HEK293 (cell line): Measurements from ENCODE around the gene PTGES3L.

ENCODE experiments used
- CTCF ChIA-PET: fragments of 350-600 bp; formaldehyde crosslinking; extraction: SDS; loops from one replicate; lab custom pipeline; 2021; ENCODE audit warnings: antibody characterized with exemption; lab: Yijun Ruan, JAX
- POLR2A ChIA-PET: fragments of 300-600 bp; formaldehyde crosslinking; extraction: SDS; loops from one replicate; lab custom pipeline; 2020; ENCODE audit warnings: antibody characterized with exemption, inconsistent platforms; lab: Yijun Ruan, JAX
- H3K27ac ChIP-seq: fragments of 200-500 bp; sonication (Bioruptor generic); 2 replicates; pipeline ENCODE4 v1.5.1; 2014; ENCODE audit warnings: low read depth, low read length, control low read depth, inconsistent platforms; ENCODE audit errors: extremely low read depth
- H3K36me3 ChIP-seq, 2 experiments: fragments of 200-500 bp in 1 of 2; sonication (Bioruptor generic) in 1 of 2; 1 replicate in 1 of 2; 2 replicates in 1 of 2; pipeline ENCODE4 v1.5.1; 2014 to 2017; ENCODE audit warnings: inconsistent platforms in 2 of 2, low read length in 2 of 2; ENCODE audit not compliant: control insufficient read depth in 2 of 2, insufficient read depth in 1 of 2
- H3K4me1 ChIP-seq: fragments of 200-500 bp; sonication (Bioruptor generic); 2 replicates; pipeline ENCODE4 v1.5.1; 2014; ENCODE audit warnings: mild to moderate bottlenecking, low read length, inconsistent platforms; ENCODE audit not compliant: control insufficient read depth, insufficient read depth
- H3K4me3 ChIP-seq: 2 replicates; pipeline ENCODE4 v1.5.1; 2011; ENCODE audit warnings: low read depth, mild to moderate bottlenecking, control low read depth, low read length, moderate library complexity
- H3K9me3 ChIP-seq: fragments of 200-500 bp; sonication (Bioruptor generic); 2 replicates; pipeline ENCODE4 v1.5.1; 2014; ENCODE audit warnings: low read depth, low read length, inconsistent platforms; ENCODE audit not compliant: control insufficient read depth, insufficient read depth
- GLI4 ChIP-seq: fragments of 450-650 bp; formaldehyde crosslinking; IDR thresholded peaks from 2 replicates; pipeline ENCODE4 v1.5.1; 2016; ENCODE audit warnings: missing biosample characterization, missing genetic modification characterization
- IKZF3 ChIP-seq: fragments of 450-650 bp; IDR thresholded peaks from 2 replicates; pipeline ENCODE4 v1.5.0; 2018; ENCODE audit warnings: missing biosample characterization, mild to moderate bottlenecking, missing genetic modification characterization, moderate library complexity
- MYNN ChIP-seq: fragments of 450-650 bp; formaldehyde crosslinking; IDR thresholded peaks from 2 replicates; pipeline ENCODE4 v1.5.1; 2016; ENCODE audit warnings: missing biosample characterization, missing genetic modification characterization, borderline replicate concordance
- SCRT2 ChIP-seq: fragments of 450-650 bp; formaldehyde crosslinking; IDR thresholded peaks from 2 replicates; pipeline ENCODE4 v1.5.1; 2016; ENCODE audit warnings: missing biosample characterization, missing genetic modification characterization
- ZNF133 ChIP-seq: fragments of 450-650 bp; formaldehyde crosslinking; IDR thresholded peaks from 2 replicates; pipeline ENCODE4 v1.5.1; 2016; ENCODE audit warnings: missing biosample characterization, missing genetic modification characterization
- ZNF211 ChIP-seq: fragments of 450-650 bp; formaldehyde crosslinking; IDR thresholded peaks from 2 replicates; pipeline ENCODE4 v1.5.1; 2016; ENCODE audit warnings: low read depth, missing biosample characterization, missing genetic modification characterization
- ZNF239 ChIP-seq: fragments of 450-650 bp; formaldehyde crosslinking; IDR thresholded peaks from 2 replicates; pipeline ENCODE4 v1.5.1; 2016; ENCODE audit warnings: missing biosample characterization, missing genetic modification characterization
- ZNF585B ChIP-seq: fragments of 450-650 bp; formaldehyde crosslinking; IDR thresholded peaks from 2 replicates; pipeline ENCODE4 v1.5.1; 2016; ENCODE audit warnings: missing biosample characterization, missing genetic modification characterization
- ZNF610 ChIP-seq: fragments of 450-650 bp; formaldehyde crosslinking; IDR thresholded peaks from 2 replicates; pipeline ENCODE4 v1.5.1; 2016; ENCODE audit warnings: missing biosample characterization, missing genetic modification characterization, borderline replicate concordance
- ZNF626 ChIP-seq: fragments of 450-650 bp; sonication (Bioruptor Pico); formaldehyde crosslinking; IDR thresholded peaks from 2 replicates; pipeline ENCODE4 v1.5.1; 2018; ENCODE audit warnings: missing biosample characterization, missing genetic modification characterization, inconsistent platforms
- ZXDB ChIP-seq: fragments of 450-650 bp; formaldehyde crosslinking; IDR thresholded peaks from 2 replicates; pipeline ENCODE4 v1.5.1; 2016; ENCODE audit warnings: missing biosample characterization, missing genetic modification characterization
- TF ChIP-seq, protein P1 (sequence below): fragments of 450-650 bp; formaldehyde crosslinking; IDR thresholded peaks from 2 replicates; pipeline ENCODE4 v1.5.1; 2017; ENCODE audit warnings: missing biosample characterization, missing genetic modification characterization
- TF ChIP-seq, protein P2 (sequence below): fragments of 450-650 bp; formaldehyde crosslinking; IDR thresholded peaks from 2 replicates; pipeline ENCODE4 v1.5.1; 2016; ENCODE audit warnings: missing biosample characterization, missing genetic modification characterization, borderline replicate concordance
- TF ChIP-seq, protein P3 (sequence below): fragments of 450-650 bp; formaldehyde crosslinking; IDR thresholded peaks from 2 replicates; pipeline ENCODE4; 2016; ENCODE audit warnings: missing biosample characterization, missing genetic modification characterization
- TF ChIP-seq, protein P4 (sequence below): sonication (generic); formaldehyde crosslinking; IDR thresholded peaks from 2 replicates; pipeline ENCODE4 v1.8.1; 2022; ENCODE audit warnings: mild to moderate bottlenecking, moderate library complexity, missing genetic modification reagents

Gene PTGES3L

DNA sequence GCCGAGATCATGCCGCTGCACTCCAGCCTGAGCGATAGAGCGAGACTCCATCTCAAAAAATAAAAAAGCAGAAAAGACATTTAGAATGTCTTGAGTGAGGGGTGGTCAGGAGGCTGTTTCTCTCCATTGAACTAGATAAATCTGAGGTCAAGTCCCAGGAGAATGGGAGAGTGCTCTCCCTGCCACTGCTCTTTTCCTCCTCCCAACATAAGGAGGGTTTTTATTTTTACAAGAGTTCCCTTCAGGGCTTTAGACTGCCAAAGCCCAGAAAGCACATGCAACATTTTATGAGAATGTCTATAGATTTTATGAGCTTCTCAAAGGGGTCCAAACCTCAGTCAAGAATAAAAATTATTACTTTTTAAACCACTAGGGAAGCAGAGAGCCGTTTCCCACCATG lies 46.7 kb upstream of the PTGES3L start (continued):
- TF ChIP-seq, protein P1, sequence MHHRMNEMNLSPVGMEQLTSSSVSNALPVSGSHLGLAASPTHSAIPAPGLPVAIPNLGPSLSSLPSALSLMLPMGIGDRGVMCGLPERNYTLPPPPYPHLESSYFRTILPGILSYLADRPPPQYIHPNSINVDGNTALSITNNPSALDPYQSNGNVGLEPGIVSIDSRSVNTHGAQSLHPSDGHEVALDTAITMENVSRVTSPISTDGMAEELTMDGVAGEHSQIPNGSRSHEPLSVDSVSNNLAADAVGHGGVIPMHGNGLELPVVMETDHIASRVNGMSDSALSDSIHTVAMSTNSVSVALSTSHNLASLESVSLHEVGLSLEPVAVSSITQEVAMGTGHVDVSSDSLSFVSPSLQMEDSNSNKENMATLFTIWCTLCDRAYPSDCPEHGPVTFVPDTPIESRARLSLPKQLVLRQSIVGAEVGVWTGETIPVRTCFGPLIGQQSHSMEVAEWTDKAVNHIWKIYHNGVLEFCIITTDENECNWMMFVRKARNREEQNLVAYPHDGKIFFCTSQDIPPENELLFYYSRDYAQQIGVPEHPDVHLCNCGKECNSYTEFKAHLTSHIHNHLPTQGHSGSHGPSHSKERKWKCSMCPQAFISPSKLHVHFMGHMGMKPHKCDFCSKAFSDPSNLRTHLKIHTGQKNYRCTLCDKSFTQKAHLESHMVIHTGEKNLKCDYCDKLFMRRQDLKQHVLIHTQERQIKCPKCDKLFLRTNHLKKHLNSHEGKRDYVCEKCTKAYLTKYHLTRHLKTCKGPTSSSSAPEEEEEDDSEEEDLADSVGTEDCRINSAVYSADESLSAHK (tag by site-specific recombination), result peak; percentile 43; the same call in 1 of the 2 replicates
- TF ChIP-seq ZNF211 (no peak), ZNF626 (tag by site-specific recombination) (no peak), ZXDB (no peak), GLI4 (tag by site-specific recombination) (no peak), ZNF610 (no peak), ZNF239 (no peak), ZNF133 (no peak), IKZF3 (tag by site-specific recombination) (0 out of 2 replicates have a peak, but pooled peaks have one; percentile 26), ZNF585B (tag by site-specific recombination) (no peak)
- TF ChIP-seq, protein P2, sequence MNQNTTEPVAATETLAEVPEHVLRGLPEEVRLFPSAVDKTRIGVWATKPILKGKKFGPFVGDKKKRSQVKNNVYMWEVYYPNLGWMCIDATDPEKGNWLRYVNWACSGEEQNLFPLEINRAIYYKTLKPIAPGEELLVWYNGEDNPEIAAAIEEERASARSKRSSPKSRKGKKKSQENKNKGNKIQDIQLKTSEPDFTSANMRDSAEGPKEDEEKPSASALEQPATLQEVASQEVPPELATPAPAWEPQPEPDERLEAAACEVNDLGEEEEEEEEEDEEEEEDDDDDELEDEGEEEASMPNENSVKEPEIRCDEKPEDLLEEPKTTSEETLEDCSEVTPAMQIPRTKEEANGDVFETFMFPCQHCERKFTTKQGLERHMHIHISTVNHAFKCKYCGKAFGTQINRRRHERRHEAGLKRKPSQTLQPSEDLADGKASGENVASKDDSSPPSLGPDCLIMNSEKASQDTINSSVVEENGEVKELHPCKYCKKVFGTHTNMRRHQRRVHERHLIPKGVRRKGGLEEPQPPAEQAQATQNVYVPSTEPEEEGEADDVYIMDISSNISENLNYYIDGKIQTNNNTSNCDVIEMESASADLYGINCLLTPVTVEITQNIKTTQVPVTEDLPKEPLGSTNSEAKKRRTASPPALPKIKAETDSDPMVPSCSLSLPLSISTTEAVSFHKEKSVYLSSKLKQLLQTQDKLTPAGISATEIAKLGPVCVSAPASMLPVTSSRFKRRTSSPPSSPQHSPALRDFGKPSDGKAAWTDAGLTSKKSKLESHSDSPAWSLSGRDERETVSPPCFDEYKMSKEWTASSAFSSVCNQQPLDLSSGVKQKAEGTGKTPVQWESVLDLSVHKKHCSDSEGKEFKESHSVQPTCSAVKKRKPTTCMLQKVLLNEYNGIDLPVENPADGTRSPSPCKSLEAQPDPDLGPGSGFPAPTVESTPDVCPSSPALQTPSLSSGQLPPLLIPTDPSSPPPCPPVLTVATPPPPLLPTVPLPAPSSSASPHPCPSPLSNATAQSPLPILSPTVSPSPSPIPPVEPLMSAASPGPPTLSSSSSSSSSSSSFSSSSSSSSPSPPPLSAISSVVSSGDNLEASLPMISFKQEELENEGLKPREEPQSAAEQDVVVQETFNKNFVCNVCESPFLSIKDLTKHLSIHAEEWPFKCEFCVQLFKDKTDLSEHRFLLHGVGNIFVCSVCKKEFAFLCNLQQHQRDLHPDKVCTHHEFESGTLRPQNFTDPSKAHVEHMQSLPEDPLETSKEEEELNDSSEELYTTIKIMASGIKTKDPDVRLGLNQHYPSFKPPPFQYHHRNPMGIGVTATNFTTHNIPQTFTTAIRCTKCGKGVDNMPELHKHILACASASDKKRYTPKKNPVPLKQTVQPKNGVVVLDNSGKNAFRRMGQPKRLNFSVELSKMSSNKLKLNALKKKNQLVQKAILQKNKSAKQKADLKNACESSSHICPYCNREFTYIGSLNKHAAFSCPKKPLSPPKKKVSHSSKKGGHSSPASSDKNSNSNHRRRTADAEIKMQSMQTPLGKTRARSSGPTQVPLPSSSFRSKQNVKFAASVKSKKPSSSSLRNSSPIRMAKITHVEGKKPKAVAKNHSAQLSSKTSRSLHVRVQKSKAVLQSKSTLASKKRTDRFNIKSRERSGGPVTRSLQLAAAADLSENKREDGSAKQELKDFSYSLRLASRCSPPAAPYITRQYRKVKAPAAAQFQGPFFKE (tag by site-specific recombination), result no peak
- TF ChIP-seq, protein P3, sequence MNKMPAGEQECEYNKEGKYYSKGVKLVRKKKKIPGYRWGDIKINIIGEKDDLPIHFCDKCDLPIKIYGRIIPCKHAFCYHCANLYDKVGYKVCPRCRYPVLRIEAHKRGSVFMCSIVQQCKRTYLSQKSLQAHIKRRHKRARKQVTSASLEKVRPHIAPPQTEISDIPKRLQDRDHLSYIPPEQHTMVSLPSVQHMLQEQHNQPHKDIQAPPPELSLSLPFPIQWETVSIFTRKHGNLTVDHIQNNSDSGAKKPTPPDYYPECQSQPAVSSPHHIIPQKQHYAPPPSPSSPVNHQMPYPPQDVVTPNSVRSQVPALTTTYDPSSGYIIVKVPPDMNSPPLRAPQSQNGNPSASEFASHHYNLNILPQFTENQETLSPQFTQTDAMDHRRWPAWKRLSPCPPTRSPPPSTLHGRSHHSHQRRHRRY (tag by site-specific recombination), result no peak
- TF ChIP-seq, protein P4, sequence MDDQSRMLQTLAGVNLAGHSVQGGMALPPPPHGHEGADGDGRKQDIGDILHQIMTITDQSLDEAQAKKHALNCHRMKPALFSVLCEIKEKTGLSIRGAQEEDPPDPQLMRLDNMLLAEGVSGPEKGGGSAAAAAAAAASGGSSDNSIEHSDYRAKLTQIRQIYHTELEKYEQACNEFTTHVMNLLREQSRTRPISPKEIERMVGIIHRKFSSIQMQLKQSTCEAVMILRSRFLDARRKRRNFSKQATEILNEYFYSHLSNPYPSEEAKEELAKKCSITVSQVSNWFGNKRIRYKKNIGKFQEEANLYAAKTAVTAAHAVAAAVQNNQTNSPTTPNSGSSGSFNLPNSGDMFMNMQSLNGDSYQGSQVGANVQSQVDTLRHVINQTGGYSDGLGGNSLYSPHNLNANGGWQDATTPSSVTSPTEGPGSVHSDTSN (CRISPR knock-in tag), result no peak

DNA sequence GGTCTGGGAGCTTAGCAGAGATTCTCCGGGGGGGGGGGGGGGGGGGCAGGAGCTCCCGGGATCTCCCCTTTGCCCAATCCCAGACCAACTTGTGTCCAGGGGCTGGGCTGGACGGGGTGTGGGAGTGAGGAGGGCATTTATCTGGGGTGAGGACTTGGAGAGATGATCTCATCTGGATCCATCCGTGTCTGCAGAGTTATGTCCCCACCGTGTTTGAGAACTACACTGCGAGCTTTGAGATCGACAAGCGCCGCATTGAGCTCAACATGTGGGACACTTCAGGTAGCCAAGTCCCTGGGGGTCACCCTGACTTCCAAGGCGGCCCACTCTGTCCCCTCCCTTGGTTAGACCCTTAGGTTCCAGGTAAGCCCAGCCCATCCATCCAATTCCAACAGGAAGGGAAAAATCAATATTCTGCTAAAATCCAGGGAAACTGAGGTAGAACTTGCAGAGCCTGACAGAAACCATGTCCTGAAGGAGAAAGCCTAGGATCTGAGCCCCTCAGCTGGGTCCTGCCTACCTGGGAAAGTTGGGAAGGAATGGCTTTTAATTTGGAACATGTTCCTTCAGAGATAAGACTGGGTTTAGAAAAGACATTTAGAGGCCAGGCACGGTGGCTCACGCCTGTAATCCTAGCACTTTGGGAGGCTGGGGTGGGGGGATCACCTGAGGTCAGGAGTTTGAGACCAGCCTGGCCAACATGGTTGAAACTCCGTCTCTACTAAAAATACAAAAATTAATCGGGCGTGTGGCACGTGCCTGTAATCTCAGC lies 46.1 kb upstream of the PTGES3L start:
- H3K27ac ChIP-seq, result peak overlapping the region; percentile 22; the same call in 1 of the 2 replicates
- CTCF ChIA-PET, result no interaction called here
- TF ChIP-seq MYNN (tag by site-specific recombination) (peak; percentile 93), ZNF626 (tag by site-specific recombination) (no peak), IKZF3 (tag by site-specific recombination) (0 out of 2 replicates have a peak, but pooled peaks have one; percentile 4), SCRT2 (tag by site-specific recombination) (peak; percentile 49; the same call in 1 of the 2 replicates)
- TF ChIP-seq, all 188 proteins: peak for 3
- no peaks in the 10 kb centered on the region for H3K9me3 ChIP-seq
- no peak overlapping the region for H3K4me3 ChIP-seq
- POLR2A ChIA-PET, result interaction anchor here (0.6 to 1.0 kb wide), 4 partner anchors 21 to 505 kb away, joined by 4 read pairs; no protein-coding TSS in a partner anchor
- peaks cover 0 to 14% of the 10 kb centered on the region in 2 experiments; a peak in 1 of 3 replicates for H3K36me3 ChIP-seq
- H3K4me1 ChIP-seq, result no peaks in the 10 kb centered on the region; the same call in 1 of the 2 replicates
